Activated CD8-positive, alpha-beta T cell treated with anti-CD3 and anti-CD28 coated beads, Interleukin-2, amount 10 ng/mL, durations not matched to agents 7 days and 5 days (primary cell): ENCODE results near the gene INPP4A. TPM values are rescaled to one million over a fixed set of nuclear protein-coding genes. Genes with fewer than 3 reads are reported as not detected.

Experiments used
- ATAC-seq: fragments of 150-1000 bp; cut with Tn5 transposase; one replicate; pipeline ENCODE4 v1.10.0; 2021; ENCODE audit warnings: moderate library complexity
- CTCF ChIA-PET: fragments of 350-600 bp; sonication (Branson Sonifier 250); formaldehyde crosslinking; loops from one replicate; lab custom pipeline; 2021; ENCODE audit warnings: antibody characterized with exemption; lab: Charles Lee
- POLR2A ChIA-PET: fragments of 350-600 bp; sonication (Branson Sonifier 250); formaldehyde crosslinking; loops from one replicate; lab custom pipeline; 2021; ENCODE audit warnings: antibody characterized with exemption; lab: Charles Lee
- DNase-seq: peaks from one replicate; pipeline ENCODE4 v3.0.0-alpha.2; 2020
- H3K27ac Mint-ChIP-seq: one replicate; pipeline ENCODE4 v1.8.0; 2021; ENCODE audit warnings: mild to moderate bottlenecking, mixed read lengths
- H3K27me3 Mint-ChIP-seq: one replicate; pipeline ENCODE4 v1.8.0; 2021; ENCODE audit warnings: low read depth, mixed read lengths
- H3K36me3 Mint-ChIP-seq: one replicate; pipeline ENCODE4 v1.8.0; 2021; ENCODE audit warnings: low read depth, mixed read lengths
- H3K4me1 Mint-ChIP-seq: one replicate; pipeline ENCODE4 v1.8.0; 2021; ENCODE audit warnings: low read depth, mixed read lengths
- H3K4me3 Mint-ChIP-seq: one replicate; pipeline ENCODE4 v1.8.0; 2021; ENCODE audit warnings: mild to moderate bottlenecking, mixed read lengths
- H3K9me3 Mint-ChIP-seq: one replicate; pipeline ENCODE4 v1.8.0; 2022; ENCODE audit warnings: mixed read lengths; ENCODE audit not compliant: insufficient read depth
- total RNA-seq, 2 experiments: library from RNA; stranded (reverse); gene quantifications; one replicate each; pipeline ENCODE4 v1.2.3, GENCODE V29; 2021

The INPP4A gene
- total RNA-seq, 2 experiments from 2014 or later: 152 to 157 TPM

GRCh38 chr2:98463081-98463481 is 18.4 kb downstream of the INPP4A start:
- no peak for ATAC-seq
- ChIA-PET CTCF (interaction anchor here (1.1 to 6.6 kb wide), 10 partner anchors 11 to 749 kb away, joined by 3 to 53 read pairs (median 22); partner anchors contain the start of gene ZAP70), POLR2A (interaction anchor here (0.6 to 4.3 kb wide), 7 partner anchors 11 to 750 kb away, joined by 3 to 45 read pairs (median 23); partner anchors contain the start of gene ZAP70)
- H3K27me3 Mint-ChIP-seq: no peaks in the 10 kb centered on the region
- peaks cover 93% of the 10 kb centered on the region for H3K4me1 Mint-ChIP-seq
- peak; percentile 33 for DNase-seq
- peaks cover 6% of the 10 kb centered on the region for H3K9me3 Mint-ChIP-seq
- H3K27ac Mint-ChIP-seq: peak overlapping the region; percentile 94
- H3K4me3 Mint-ChIP-seq: peak overlapping the region; percentile 73
- H3K36me3 Mint-ChIP-seq: peaks cover 65% of the 10 kb centered on the region

- Mint-ChIP-seq H3K27ac (peak overlapping the region; percentile 94), H3K4me3 (peak overlapping the region; percentile 73), H3K4me1 (peaks cover 93% of the 10 kb centered on the region), H3K27me3 (no peaks in the 10 kb centered on the region), H3K36me3 (peaks cover 62% of the 10 kb centered on the region), H3K9me3 (peaks cover 6% of the 10 kb centered on the region)
- peak; percentile 2 for ATAC-seq
- POLR2A ChIA-PET: interaction anchor here (0.6 to 4.3 kb wide), 12 partner anchors 8 to 750 kb away, joined by 3 to 45 read pairs (median 4); partner anchors contain the start of gene ZAP70
- CTCF ChIA-PET: interaction anchor here (0.6 to 6.6 kb wide), 17 partner anchors 7 to 749 kb away, joined by 3 to 53 read pairs (median 6); partner anchors contain the start of gene ZAP70
- peak; percentile 34 for DNase-seq
These were observed 18.9 kb downstream of the INPP4A start for GRCh38 chr2:98463551-98463971.

GRCh38 chr2:98463988-98464771 is 19.5 kb downstream of the INPP4A start:
- peak; percentile 34 for ATAC-seq
- H3K4me1 Mint-ChIP-seq: peaks cover 93% of the 10 kb centered on the region

GRCh38 chr2:98464772-98465310 is 20.2 kb downstream of the INPP4A start:
- Mint-ChIP-seq H3K27ac (peak overlapping the region; percentile 94), H3K4me3 (peak overlapping the region; percentile 73), H3K36me3 (peaks cover 59% of the 10 kb centered on the region), H3K9me3 (peaks cover 6% of the 10 kb centered on the region), H3K4me1 (peaks cover 89% of the 10 kb centered on the region), H3K27me3 (no peaks in the 10 kb centered on the region)
- DNase-seq: peak; percentile 73
- ChIA-PET POLR2A (interaction anchor here (0.6 to 4.3 kb wide), 15 partner anchors 10 to 307 kb away, joined by 3 to 45 read pairs (median 4); no protein-coding TSS in a partner anchor), CTCF (interaction anchor here (0.9 to 6.6 kb wide), 15 partner anchors 8 to 751 kb away, joined by 3 to 53 read pairs (median 12); partner anchors contain the start of gene ZAP70)
- ATAC-seq: peak; percentile 51

More at GRCh38 chr2:98463988-98464771, 19.5 kb downstream of the INPP4A start:
- Mint-ChIP-seq H3K27ac (peak overlapping the region; percentile 94), H3K4me3 (peak overlapping the region; percentile 73), H3K9me3 (peaks cover 6% of the 10 kb centered on the region), H3K36me3 (peaks cover 62% of the 10 kb centered on the region), H3K27me3 (no peaks in the 10 kb centered on the region)
- DNase-seq: peak; percentile 79
- ChIA-PET POLR2A (interaction anchor here (0.6 to 4.3 kb wide), 18 partner anchors 9 to 751 kb away, joined by 3 to 45 read pairs (median 4); partner anchors contain the start of gene ZAP70), CTCF (interaction anchor here (0.6 to 6.6 kb wide), 21 partner anchors 8 to 750 kb away, joined by 3 to 53 read pairs (median 4); partner anchors contain the start of gene ZAP70)

GRCh38 chr2:98465456-98466226 is 21.0 kb downstream of the INPP4A start:
- ChIA-PET POLR2A (interaction anchor here (0.5 to 4.3 kb wide), 11 partner anchors 9 to 78 kb away, joined by 3 to 45 read pairs (median 12); no protein-coding TSS in a partner anchor), CTCF (interaction anchor here (1.3 to 6.6 kb wide), 12 partner anchors 9 to 91 kb away, joined by 3 to 53 read pairs (median 17); no protein-coding TSS in a partner anchor)
- peak overlapping the region; percentile 73 for H3K4me3 Mint-ChIP-seq
- H3K27ac Mint-ChIP-seq: peak overlapping the region; percentile 94
- H3K27me3 Mint-ChIP-seq: no peaks in the 10 kb centered on the region
- H3K36me3 Mint-ChIP-seq: peaks cover 67% of the 10 kb centered on the region
- DNase-seq (peak; percentile 86), ATAC-seq (peak; percentile 57)
- peaks cover 6% of the 10 kb centered on the region for H3K9me3 Mint-ChIP-seq
- H3K4me1 Mint-ChIP-seq: peaks cover 89% of the 10 kb centered on the region

GRCh38 chr2:98467082-98467536 is 22.5 kb downstream of the INPP4A start:
- ChIA-PET CTCF (interaction anchor here (1.0 to 6.6 kb wide), 8 partner anchors 7 to 48 kb away, joined by 3 to 53 read pairs (median 10); no protein-coding TSS in a partner anchor), POLR2A (no interaction called here)
- ATAC-seq (no peak), DNase-seq (peak; percentile 36)
- H3K4me1 Mint-ChIP-seq: peaks cover 89% of the 10 kb centered on the region
- peaks cover 71% of the 10 kb centered on the region for H3K36me3 Mint-ChIP-seq
- H3K4me3 Mint-ChIP-seq: peak overlapping the region; percentile 73
- H3K27ac Mint-ChIP-seq: peak overlapping the region; percentile 94
- peaks cover 6% of the 10 kb centered on the region for H3K9me3 Mint-ChIP-seq
- no peaks in the 10 kb centered on the region for H3K27me3 Mint-ChIP-seq

- peaks cover 77% of the 10 kb centered on the region for H3K36me3 Mint-ChIP-seq
- peaks cover 92% of the 10 kb centered on the region for H3K4me1 Mint-ChIP-seq
- CTCF ChIA-PET: interaction anchor here (1.0 to 6.6 kb wide), 8 partner anchors 9 to 48 kb away, joined by 3 to 53 read pairs (median 5); no protein-coding TSS in a partner anchor
- DNase-seq: no peak
- ATAC-seq: no peak
- peak overlapping the region; percentile 94 for H3K27ac Mint-ChIP-seq
- peaks cover 6% of the 10 kb centered on the region for H3K9me3 Mint-ChIP-seq
- POLR2A ChIA-PET: no interaction called here
- H3K4me3 Mint-ChIP-seq: peak overlapping the region; percentile 73
- H3K27me3 Mint-ChIP-seq: no peaks in the 10 kb centered on the region
These were observed 23.0 kb downstream of the INPP4A start for GRCh38 chr2:98467652-98468051.

GRCh38 chr2:98468621-98469236 is 24.1 kb downstream of the INPP4A start:
- H3K9me3 Mint-ChIP-seq: peaks cover 6% of the 10 kb centered on the region
- ChIA-PET CTCF (interaction anchor here (1.3 to 6.6 kb wide), 6 partner anchors 8 to 21 kb away, joined by 3 to 53 read pairs (median 5); no protein-coding TSS in a partner anchor), POLR2A (interaction anchor here (1.1 kb wide), 1 partner anchor 8 kb away, joined by 4 read pairs; no protein-coding TSS in a partner anchor)
- H3K27me3 Mint-ChIP-seq: no peaks in the 10 kb centered on the region
- H3K4me1 Mint-ChIP-seq: peaks cover 93% of the 10 kb centered on the region
- DNase-seq (peak; percentile 54), ATAC-seq (no peak)
- peak overlapping the region; percentile 45 for H3K4me3 Mint-ChIP-seq
- peaks cover 71% of the 10 kb centered on the region for H3K36me3 Mint-ChIP-seq
- peak overlapping the region; percentile 80 for H3K27ac Mint-ChIP-seq

- DNase-seq (no peak), ATAC-seq (no peak)
- Mint-ChIP-seq H3K27ac (peak overlapping the region; percentile 79), H3K4me3 (peak overlapping the region; percentile 45), H3K4me1 (peaks cover 93% of the 10 kb centered on the region), H3K27me3 (no peaks in the 10 kb centered on the region), H3K36me3 (peaks cover 67% of the 10 kb centered on the region), H3K9me3 (peaks cover 6% of the 10 kb centered on the region)
- CTCF ChIA-PET: interaction anchor here (1.2 to 3.4 kb wide), 4 partner anchors 10 to 57 kb away, joined by 3 to 21 read pairs (median 13); no protein-coding TSS in a partner anchor
- POLR2A ChIA-PET: interaction anchor here (1.1 to 2.0 kb wide), 4 partner anchors 9 to 23 kb away, joined by 4 to 16 read pairs (median 10); no protein-coding TSS in a partner anchor
These were observed 25.3 kb downstream of the INPP4A start for GRCh38 chr2:98469862-98470544.
